ENCODE results near the gene RPIA. TPM values are rescaled to one million over a fixed set of nuclear protein-coding genes. Genes with fewer than 3 reads are reported as not detected.
"Not testable (repeated sequence)": the region's sequence is repeated elsewhere in the genome, so short reads cannot be mapped to it uniquely, and the experiment has no call there.

The RPIA gene
- total RNA-seq, 1 donor from 2014 or later: 8.1 TPM

- DNase-seq (ENCODE audit: low read depth): not testable (repeated sequence)
Observed at GRCh38 chr2:88773233-88774028, 82.0 kb downstream of the RPIA start.

- DNase-seq (ENCODE audit: low read depth): not testable (repeated sequence)
Observed at GRCh38 chr2:88789213-88789612, 97.7 kb downstream of the RPIA start.

GRCh38 chr2:88795932-88796331 lies 104.5 kb downstream of the RPIA start:
- DNase-seq (ENCODE audit: low read depth): not testable (repeated sequence)

- not testable (repeated sequence) for DNase-seq (ENCODE audit: low read depth)
Observed at GRCh38 chr2:88796523-88796922, 105.0 kb downstream of the RPIA start.

GRCh38 chr2:88797164-88797563 lies 105.7 kb downstream of the RPIA start:
- peak; percentile 6 for DNase-seq (ENCODE audit: low read depth)

Other genes starting within 250 kb of the RPIA start
- gene FOXI3, start 239.0 kb upstream of the RPIA start, total RNA-seq: not detected in 2 replicates
- gene EIF2AK3, start 64.2 kb upstream of the RPIA start, total RNA-seq: 35.8 and 57.3 TPM in 2 replicates